K562 (cell line): ENCODE data around the gene FAM131C. TPM values are rescaled to one million over a fixed set of nuclear protein-coding genes. Genes with fewer than 3 reads are reported as not detected.

Source experiments
- ATAC-seq: fragments of 200-7000 bp; cut with Tn5 transposase; 3 replicates; pipeline ENCODE4 v1.9.1; 2020; ENCODE audit warnings: moderate library complexity
- BruUV-seq: library from RNA; stranded (reverse); fragments of 400-500 nt; replicated peaks from 2 replicates; lab custom pipeline; 2021; lab: Mats Ljungman, UMichigan
- CTCF ChIA-PET: fragments of 300-600 bp; formaldehyde crosslinking; extraction: SDS; loops from one replicate; lab custom pipeline; 2021; ENCODE audit warnings: low intra/inter-chr PET ratio; lab: Yijun Ruan, JAX
- POLR2A ChIA-PET: fragments of 300-600, 350-650 bp; sonication (Branson Sonifier 250); formaldehyde crosslinking; extraction: SDS; loops from one replicate; lab custom pipeline; 2021; ENCODE audit warnings: antibody characterized with exemption, inconsistent platforms; lab: Yijun Ruan, JAX
- DNase-seq, 4 experiments: peaks; one replicate each; pipeline versions ENCODE4 v3.0.0 to v3.0.0-alpha.2; 2011 to 2018; ENCODE audit warnings: low spot score in 3 of 4, mixed read lengths in 3 of 4; ENCODE audit errors: extremely low read depth in 1 of 4
- FAIRE-seq: peaks from 2 replicates; lab custom pipeline; 2011; peaks lifted over from hg19 to GRCh38; lab: Jason Lieb, UNC
- H2AFZ ChIP-seq: 2 replicates; pipeline ENCODE4 v1.6.0; 2011; ENCODE audit warnings: low read depth, low read length, control low read depth, inconsistent platforms
- H3K27ac ChIP-seq: fragments of 200-600 bp; 3 replicates; pipeline ENCODE4 v1.8.0; 2011; ENCODE audit warnings: low read depth, mild to moderate bottlenecking, control low read depth, inconsistent platforms, low read length, moderate library complexity, mixed read lengths; ENCODE audit errors: extremely low read depth
- H3K27me3 ChIP-seq, 2 experiments: fragments of 300-600 bp in 1 of 2; 2 replicates in 1 of 2; 3 replicates in 1 of 2; pipeline versions ENCODE4 v1.6.0 to v1.8.0; 2011; ENCODE audit warnings: inconsistent platforms in 2 of 2, low read length in 2 of 2, mild to moderate bottlenecking in 1 of 2, mixed read lengths in 1 of 2, moderate library complexity in 1 of 2; ENCODE audit not compliant: control insufficient read depth in 2 of 2, insufficient read depth in 2 of 2
- H3K36me3 ChIP-seq: fragments of 300-600 bp; 3 replicates; pipeline ENCODE4 v1.8.0; 2011; ENCODE audit warnings: mild to moderate bottlenecking, low read length, inconsistent platforms; ENCODE audit not compliant: control insufficient read depth, insufficient read depth
- H3K4me1 ChIP-seq, 2 experiments: fragments of 200-600 bp in 1 of 2; replicated peaks in 1 of 2; 2 replicates in 1 of 2; 3 replicates in 1 of 2; pipeline versions ENCODE4 v1.5.1 to v1.8.0; 2011; ENCODE audit warnings: inconsistent platforms in 2 of 2, low read length in 2 of 2, mild to moderate bottlenecking in 1 of 2, mixed read lengths in 1 of 2, moderate library complexity in 1 of 2; ENCODE audit not compliant: control insufficient read depth in 2 of 2, insufficient read depth in 2 of 2
- H3K4me2 ChIP-seq: 2 replicates; pipeline ENCODE4 v1.6.1; 2011; ENCODE audit warnings: low read length, control low read depth, inconsistent platforms, mixed read lengths; ENCODE audit not compliant: insufficient read depth
- H3K4me3 ChIP-seq: fragments of 200-600 bp; sonication (generic), shearing (Covaris generic); 2 replicates; pipeline ENCODE4 v1.5.1; 2016; ENCODE audit warnings: control low read depth, inconsistent platforms
- H3K79me2 ChIP-seq: fragments of 200-600 bp; 3 replicates; pipeline ENCODE4 v1.8.0; 2011; ENCODE audit warnings: low read length, inconsistent platforms; ENCODE audit not compliant: control insufficient read depth, insufficient read depth
- H3K9ac ChIP-seq, 2 experiments: 2 replicates each; pipeline versions ENCODE4 v1.6.0 to v1.6.1; 2011; ENCODE audit warnings: low read depth in 2 of 2, low read length in 2 of 2, control low read depth in 1 of 2, inconsistent platforms in 1 of 2, mild to moderate bottlenecking in 1 of 2, mixed read lengths in 1 of 2; ENCODE audit not compliant: insufficient read depth in 1 of 2
- H3K9me1 ChIP-seq: one replicate; pipeline ENCODE4 v1.6.0; 2011; ENCODE audit warnings: inconsistent platforms, mild to moderate bottlenecking, low read length, moderate library complexity; ENCODE audit not compliant: control insufficient read depth, insufficient read depth
- H3K9me3 ChIP-seq: replicated peaks from 2 replicates; pipeline ENCODE4 v1.5.1; 2011; ENCODE audit warnings: low read depth, low read length, inconsistent platforms; ENCODE audit not compliant: control insufficient read depth, insufficient read depth
- H4K20me1 ChIP-seq: replicated peaks from 2 replicates; pipeline ENCODE4 v1.6.1; 2011; ENCODE audit warnings: low read length, inconsistent platforms, mixed read lengths; ENCODE audit not compliant: control insufficient read depth, insufficient read depth
- CEBPB ChIP-seq: fragments of 450-650 bp; IDR thresholded peaks from 2 replicates; pipeline ENCODE4 v1.6.1; 2016; ENCODE audit warnings: missing genetic modification characterization, missing compliant biosample characterization
- DMBX1 ChIP-seq: fragments of 250-450 bp; sonication (Bioruptor Pico); IDR thresholded peaks from 2 replicates; pipeline ENCODE4 v1.8.0; 2022; ENCODE audit warnings: inconsistent platforms, mild to moderate bottlenecking, moderate library complexity, borderline replicate concordance
- GABPB1 ChIP-seq: sonication (generic); formaldehyde crosslinking; IDR thresholded peaks from 2 replicates; pipeline ENCODE4 v1.8.0; 2022; ENCODE audit warnings: mild to moderate bottlenecking, missing genetic modification reagents
- KDM5B ChIP-seq: fragments of 200-600 bp; sonication (generic); IDR thresholded peaks from 2 replicates; pipeline ENCODE4 v1.6.1; 2012; ENCODE audit warnings: low read depth, mild to moderate bottlenecking, moderate library complexity, low read length, control low read depth, inconsistent platforms; ENCODE audit not compliant: insufficient replicate concordance
- MCM7 ChIP-seq, 2 experiments: fragments of 450-650 bp; IDR thresholded peaks; 2 replicates each; pipeline ENCODE4 v1.6.1; 2016 to 2018
- MYBL2 ChIP-seq, 2 experiments: fragments of 450-650 bp in 1 of 2; sonication (generic) in 1 of 2; formaldehyde crosslinking in 1 of 2; IDR thresholded peaks; 2 replicates each; pipeline versions ENCODE4 v1.6.1 to v1.8.1; 2017 to 2022; ENCODE audit warnings: borderline replicate concordance in 1 of 2, inconsistent platforms in 1 of 2, low read depth in 1 of 2, mild to moderate bottlenecking in 1 of 2, missing genetic modification reagents in 1 of 2, moderate library complexity in 1 of 2
- NELFE ChIP-seq: IDR thresholded peaks from 2 replicates; pipeline ENCODE4 v1.6.1; 2011; ENCODE audit warnings: mild to moderate bottlenecking; ENCODE audit not compliant: insufficient read depth, insufficient read length
- NEUROD1 ChIP-seq: fragments of 150-350 bp; IDR thresholded peaks from 2 replicates; pipeline ENCODE4 v1.6.1; 2014; ENCODE audit warnings: borderline replicate concordance, low read length, low read depth; ENCODE audit not compliant: partially characterized antibody
- NR1H2 ChIP-seq: sonication (generic); formaldehyde crosslinking; IDR thresholded peaks from 2 replicates; pipeline ENCODE4 v1.4.0; 2020; ENCODE audit warnings: mild to moderate bottlenecking, missing genetic modification reagents
- PTBP1 ChIP-seq: fragments of 200-400 bp; formaldehyde crosslinking; IDR thresholded peaks from 2 replicates; pipeline ENCODE4 v1.6.1; 2017; ENCODE audit warnings: low read depth, low read length
- SP1 ChIP-seq: sonication (generic); formaldehyde crosslinking; IDR thresholded peaks from 2 replicates; pipeline ENCODE4 v1.8.1; 2022; ENCODE audit warnings: mild to moderate bottlenecking, missing genetic modification reagents
- TAL1 ChIP-seq: fragments of 450-650 bp; IDR thresholded peaks from 2 replicates; pipeline ENCODE4 v1.6.1; 2016; ENCODE audit warnings: mild to moderate bottlenecking
- TEAD4 ChIP-seq, 2 experiments: sonication (generic) in 1 of 2; formaldehyde crosslinking in 1 of 2; IDR thresholded peaks; 2 replicates each; pipeline versions ENCODE4 v1.6.1 to v1.8.0; 2012 to 2022; ENCODE audit warnings: borderline replicate concordance in 1 of 2, inconsistent platforms in 1 of 2, low read length in 1 of 2, mild to moderate bottlenecking in 1 of 2, missing genetic modification reagents in 1 of 2
- TGIF2 ChIP-seq: sonication (generic); formaldehyde crosslinking; IDR thresholded peaks from 2 replicates; pipeline ENCODE4 v1.8.1; 2022; ENCODE audit warnings: mild to moderate bottlenecking, missing genetic modification reagents, moderate library complexity
- TRIM28 ChIP-seq: fragments of 450-650 bp; IDR thresholded peaks from 2 replicates; pipeline ENCODE4 v1.6.1; 2017
- ZBTB11 ChIP-seq, 3 experiments: fragments of 200-800 bp in 1 of 3; fragments of 250-450 bp in 1 of 3; fragments of 450-650 bp in 1 of 3; sonication (Bioruptor Pico) in 1 of 3; sonication (Bioruptor generic) in 1 of 3; formaldehyde crosslinking in 1 of 3; IDR thresholded peaks; 2 replicates each; pipeline versions ENCODE4 v1.6.1 to v1.8.0; 2016 to 2022; ENCODE audit warnings: mild to moderate bottlenecking in 2 of 3, missing genetic modification characterization in 2 of 3, missing compliant biosample characterization in 1 of 3, moderate library complexity in 1 of 3
- ZNF431 ChIP-seq: sonication (generic); formaldehyde crosslinking; IDR thresholded peaks from 2 replicates; pipeline ENCODE4 v1.8.0; 2022; ENCODE audit warnings: mild to moderate bottlenecking, missing genetic modification reagents
- ZNF77 ChIP-seq: fragments of 250-450 bp; sonication (Bioruptor Pico); IDR thresholded peaks from 2 replicates; pipeline ENCODE4 v1.5.0; 2020
- WGBS: fragments of 100-300 bp; shearing (Covaris generic); methylation state at CpG from one replicate; pipeline ENCODE4 v1.1.6; 2016; ENCODE audit warnings: low coverage, mixed read lengths; ENCODE audit not compliant: insufficient coverage; ENCODE audit errors: missing lambda C conversion rate; 5-methylcytosine and 5-hydroxymethylcytosine counted together
- in situ Hi-C: fragments of 300-500 bp; cut with MboI; formaldehyde crosslinking; loops from 4 replicates; pipeline ENCODE4 v1.15.0; 2018; ENCODE audit warnings: inconsistent platforms, mixed read lengths
- intact Hi-C: fragments of 100-400 bp; cut with micrococcal nuclease; formaldehyde crosslinking; loops from 2 replicates; pipeline ENCODE4 v1.14.2; 2022
- polyA plus RNA-seq, 8 experiments: library from polyadenylated mRNA; depleted of rRNA in 4 of 8; stranded (reverse) in 5 of 8; unstranded in 3 of 8; fragments of >200 nt; fragmentation: Nextera tagmentation in 2 of 8; fragmentation: Illumina TruSeq in 1 of 8; extraction: Ambion mirVana in 2 of 8; extraction: Trizol in 1 of 8; gene quantifications; 2 replicates each; pipeline versions ENCODE4 v1.2.1 to v1.2.3, GENCODE V29; 2011 to 2014; ENCODE audit warnings: inconsistent platforms in 1 of 8, missing spikeins in 1 of 8
- total RNA-seq, 7 experiments: library from RNA; depleted of rRNA in 6 of 7; stranded (reverse); fragments of >200 nt in 6 of 7; fragmentation: Illumina TruSeq in 2 of 7; extraction: Trizol in 2 of 7; gene quantifications; 2 replicates each; pipeline versions ENCODE4 v1.2.1 to v1.2.3, GENCODE V29; 2011 to 2021; ENCODE audit warnings: low replicate concordance in 1 of 7

Gene FAM131C
- total and polyA plus RNA-seq, 9 of the 15 experiments (the other 6 are each of a cell fraction or from before 2014, with no cell fraction given) = 0.10 to 0.29 (median 0.16) TPM; not detected in 6

- H3K9ac ChIP-seq = peak overlapping the region; percentile 15 to 54; a peak in 3 of 4 replicates
- peaks cover 38 to 54% of the 10 kb centered on the region in 2 experiments; a peak in 4 of 5 replicates for H3K4me1 ChIP-seq
- peak overlapping the region; percentile 58; the same call in 1 of the 2 replicates for H3K4me2 ChIP-seq
- no peak for ATAC-seq
- in situ Hi-C loops (no loop called here), intact Hi-C loops (loop anchor here (5.0 kb wide), 1 partner anchor 258 kb away; no protein-coding TSS in a partner anchor)
- no peaks in the 10 kb centered on the region for H3K36me3 ChIP-seq
- peak overlapping the region; percentile 82 for H3K27ac ChIP-seq
- FAIRE-seq = no peak
- no peaks in the 10 kb centered on the region for H3K79me2 ChIP-seq
- CTCF ChIA-PET = interaction anchor here (0.6 to 3.4 kb wide), 3 partner anchors 42 to 311 kb away, joined by 3 to 53 read pairs (median 4); no protein-coding TSS in a partner anchor
- DNase-seq = no peak
- H3K27me3 ChIP-seq = no peaks in the 10 kb centered on the region
- H4K20me1 ChIP-seq = no peaks in the 10 kb centered on the region
- H3K9me3 ChIP-seq = no peaks in the 10 kb centered on the region
- 70% methylated on average over 7 of the region's 7 CpGs for WGBS
- BruUV-seq = no TSS peak
- H2AFZ ChIP-seq = peak overlapping the region; percentile 94
- H3K4me3 ChIP-seq = no peak overlapping the region
- no peaks in the 10 kb centered on the region for H3K9me1 ChIP-seq
- POLR2A ChIA-PET = interaction anchor here (0.6 to 1.5 kb wide), 5 partner anchors 10 to 302 kb away, joined by 3 to 5 read pairs (median 3); no protein-coding TSS in a partner anchor
- TF ChIP-seq TAL1 (no peak), TRIM28 (no peak), TEAD4 (IDR thresholded peaks at IDR 0.05; ENCODE audit: low read length) (no peak), TEAD4 (CRISPR knock-in tag; IDR thresholded peaks at IDR 0.05; ENCODE audit: borderline replicate concordance) (no peak), KDM5B (no peak), MCM7 (IDR thresholded peaks at IDR 0.05) (no peak), ZNF77 (CRISPR knock-in tag) (no peak), ZNF431 (CRISPR knock-in tag) (no peak), PTBP1 (0 out of 2 replicates have a peak, but pooled peaks have one; percentile 11), TGIF2 (CRISPR knock-in tag) (no peak), NEUROD1 (no peak), SP1 (CRISPR knock-in tag) (no peak), NR1H2 (no peak), DMBX1 (no peak), NELFE (no peak), CEBPB (tag) (no peak), GABPB1 (CRISPR knock-in tag) (0 out of 2 replicates have a peak, but pooled peaks have one; percentile 1), MYBL2 (IDR thresholded peaks at IDR 0.05; ENCODE audit: low read depth) (no peak), MYBL2 (CRISPR knock-in tag; IDR thresholded peaks at IDR 0.05; ENCODE audit: borderline replicate concordance) (no peak), ZBTB11 (CRISPR knock-in tag; IDR thresholded peaks at IDR 0.05) (no peak)
Measured at GRCh38 chr1:16054598-16055540, 18.6 kb downstream of the FAM131C start.
